ENCODE measurements around the gene GPSM1.

GPSM1 gene

GRCh38 chr9:136304456-136304855, 22.9 kb upstream of the GPSM1 start:
- DNase-seq (ENCODE audit: low spot score), result no peak

- DNase-seq (ENCODE audit: low spot score), result no peak
Observed at GRCh38 chr9:136304981-136305380, 22.4 kb upstream of the GPSM1 start.

- DNase-seq (ENCODE audit: low spot score), result no peak
Observed at GRCh38 chr9:136305804-136306203, 21.5 kb upstream of the GPSM1 start.

GRCh38 chr9:136306211-136307208, 20.8 kb upstream of the GPSM1 start:
- no peak for DNase-seq (ENCODE audit: low spot score)

- no peak for DNase-seq (ENCODE audit: low spot score)
Observed at GRCh38 chr9:136307215-136307750, 20.1 kb upstream of the GPSM1 start.

GRCh38 chr9:136308006-136308701, 19.2 kb upstream of the GPSM1 start:
- DNase-seq (ENCODE audit: low spot score), result no peak

GRCh38 chr9:136308702-136309053, 18.7 kb upstream of the GPSM1 start:
- DNase-seq (ENCODE audit: low spot score), result no peak

- no peak for DNase-seq (ENCODE audit: low spot score)
Observed at GRCh38 chr9:136309101-136309801, 18.1 kb upstream of the GPSM1 start.

- DNase-seq (ENCODE audit: low spot score), result no peak
Observed at GRCh38 chr9:136309806-136310220, 17.5 kb upstream of the GPSM1 start.

- no peak for DNase-seq (ENCODE audit: low spot score)
Observed at GRCh38 chr9:136310273-136311030, 16.9 kb upstream of the GPSM1 start.

GRCh38 chr9:136311051-136312008, 16.0 kb upstream of the GPSM1 start:
- DNase-seq (ENCODE audit: low spot score), result no peak

GRCh38 chr9:136312009-136312375, 15.3 kb upstream of the GPSM1 start:
- DNase-seq (ENCODE audit: low spot score), result no peak

- DNase-seq (ENCODE audit: low spot score), result peak; percentile 89
Observed at GRCh38 chr9:136312436-136312835, 14.9 kb upstream of the GPSM1 start.

- no peak for DNase-seq (ENCODE audit: low spot score)
Observed at GRCh38 chr9:136313111-136314055, 14.0 kb upstream of the GPSM1 start.

- DNase-seq (ENCODE audit: low spot score), result no peak
Observed at GRCh38 chr9:136314056-136314416, 13.3 kb upstream of the GPSM1 start.

GRCh38 chr9:136314944-136315343, 12.4 kb upstream of the GPSM1 start:
- no peak for DNase-seq (ENCODE audit: low spot score)

- no peak for DNase-seq (ENCODE audit: low spot score)
Observed at GRCh38 chr9:136316271-136316751, 11.0 kb upstream of the GPSM1 start.

- no peak for DNase-seq (ENCODE audit: low spot score)
Observed at GRCh38 chr9:136316896-136317676, 10.3 kb upstream of the GPSM1 start.
